HepG2 (cell line): ENCODE results near the gene EFCAB13.

Source experiments
- TAF1 ChIP-seq: sonication (generic); formaldehyde crosslinking; IDR thresholded peaks from 2 replicates; pipeline ENCODE4 v1.4.0; 2020; ENCODE audit warnings: missing genetic modification reagents
- ZNF530 ChIP-seq: sonication (generic); formaldehyde crosslinking; IDR thresholded peaks from 2 replicates; pipeline ENCODE4 v1.5.0; 2020; ENCODE audit warnings: low read depth, mild to moderate bottlenecking, missing genetic modification reagents

DNA sequence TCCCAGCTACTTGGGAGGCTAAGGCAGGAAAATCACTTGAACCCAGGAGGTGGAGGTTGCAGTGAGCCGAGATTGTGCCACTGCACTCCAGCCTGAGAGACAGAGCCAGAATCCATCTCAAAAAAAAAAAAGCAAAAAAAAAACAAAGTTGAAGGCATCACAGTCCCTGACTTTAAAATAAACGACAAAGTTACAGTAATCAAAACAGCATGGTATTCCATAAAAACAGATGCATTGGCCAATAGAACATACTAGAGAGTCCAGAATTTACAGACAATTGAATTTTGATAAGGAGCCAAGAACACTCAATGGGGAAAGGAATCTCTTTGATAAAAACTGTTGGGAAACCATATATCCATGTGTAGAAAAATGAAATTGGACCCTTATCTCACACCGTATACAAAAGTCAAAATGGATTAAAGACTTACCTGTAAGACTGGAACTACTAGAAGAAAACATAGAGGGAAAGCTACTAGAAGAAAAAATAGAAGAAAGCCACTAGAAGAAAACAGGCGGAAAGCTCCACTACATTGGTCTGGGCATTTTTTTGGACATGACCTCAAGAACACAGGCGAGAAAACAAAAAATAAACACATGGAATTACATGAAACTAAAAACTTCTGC is 2.8 kb upstream of the EFCAB13 start:
- no peak for TF ChIP-seq ZNF530
- no peak for TF ChIP-seq TAF1
